ENCODE results near the gene WNT3A.

Gene WNT3A

DNA sequence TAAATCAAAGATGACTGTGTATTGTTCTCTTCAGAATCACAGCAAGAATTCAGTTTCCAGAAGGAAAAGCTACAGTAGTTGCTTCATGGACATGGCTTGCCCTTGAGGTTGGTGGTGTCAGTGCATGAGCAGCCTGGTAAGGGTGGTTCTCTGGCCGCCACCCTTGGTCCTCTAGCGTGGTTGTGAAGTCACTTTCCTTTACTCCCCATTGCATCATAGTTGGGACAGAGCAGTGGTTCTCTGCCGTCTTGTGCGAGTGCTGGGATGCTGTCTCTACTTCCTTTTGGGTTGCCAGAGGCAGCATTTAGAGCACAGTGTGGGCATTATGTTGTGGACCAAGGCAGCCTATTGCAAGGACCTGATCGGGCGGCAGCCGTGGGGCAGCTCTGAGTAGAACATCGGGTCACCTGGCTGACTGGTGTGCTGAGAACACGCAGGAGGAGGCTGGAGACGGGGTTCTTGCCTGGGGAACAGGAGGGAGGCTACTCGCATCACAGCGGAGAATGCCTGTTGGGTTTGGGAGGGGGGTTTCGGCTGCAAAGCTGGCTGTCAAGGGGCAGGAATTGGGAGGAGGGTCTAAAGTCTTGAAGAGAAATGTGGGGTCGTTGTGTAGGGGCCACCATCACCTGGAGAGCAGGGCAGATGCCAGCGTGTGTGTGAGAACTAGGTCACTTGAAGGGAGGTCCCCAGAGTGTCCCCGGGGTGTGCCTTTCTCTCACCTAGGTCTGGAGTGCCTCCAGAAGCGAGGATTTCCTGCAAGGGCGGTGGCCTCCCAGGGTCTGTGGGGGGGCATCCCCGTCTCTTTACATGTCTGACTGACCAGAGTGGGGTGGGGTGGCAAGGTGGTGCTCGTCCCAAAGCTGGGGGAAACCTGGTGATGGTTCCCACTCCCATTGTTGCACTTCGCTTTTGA lies 82.0 kb downstream of the WNT3A start:
- peak; percentile 1 for DNase-seq

DNA sequence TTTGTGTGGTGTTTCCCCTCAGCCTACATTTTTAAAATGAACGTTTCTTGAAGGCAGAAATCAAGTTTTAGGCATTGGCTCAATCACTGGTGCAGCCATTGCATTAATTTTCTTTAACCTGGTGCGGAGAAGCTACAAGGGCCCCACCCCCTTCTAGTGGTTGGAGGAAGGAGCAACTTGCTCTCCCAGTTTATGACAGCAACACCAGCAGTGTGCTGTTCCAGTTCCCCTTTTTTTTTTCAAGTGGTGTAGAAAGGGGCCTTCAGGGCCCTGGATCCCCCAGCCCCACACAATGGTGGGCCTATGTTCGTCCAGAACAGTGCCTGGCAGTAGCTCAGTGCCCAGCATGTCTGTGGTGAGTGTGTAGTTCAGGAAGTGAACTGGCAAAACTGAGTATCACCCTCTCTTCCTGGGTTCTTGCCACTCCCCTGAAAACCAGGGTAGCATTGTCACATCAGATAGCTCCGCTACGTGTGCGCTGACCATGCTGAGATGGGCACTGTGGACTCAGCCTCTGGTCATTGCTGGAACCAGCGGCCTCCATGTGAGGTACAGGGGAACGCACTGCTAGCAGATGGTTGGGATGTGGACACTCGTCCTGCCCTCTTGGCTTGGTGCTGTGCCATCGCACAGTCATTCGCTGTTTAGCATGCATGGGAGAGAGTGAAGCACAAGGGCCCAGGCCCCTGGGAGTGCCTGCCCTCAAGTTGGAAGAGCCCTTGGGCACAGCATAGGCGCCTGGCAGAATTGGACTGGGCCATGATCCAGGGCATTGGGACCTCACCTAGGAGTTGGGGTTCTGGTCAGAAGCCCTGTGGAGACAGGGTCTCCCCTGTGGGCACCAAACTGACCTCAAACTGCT lies 83.0 kb downstream of the WNT3A start:
- DNase-seq, result peak; percentile 1

DNA sequence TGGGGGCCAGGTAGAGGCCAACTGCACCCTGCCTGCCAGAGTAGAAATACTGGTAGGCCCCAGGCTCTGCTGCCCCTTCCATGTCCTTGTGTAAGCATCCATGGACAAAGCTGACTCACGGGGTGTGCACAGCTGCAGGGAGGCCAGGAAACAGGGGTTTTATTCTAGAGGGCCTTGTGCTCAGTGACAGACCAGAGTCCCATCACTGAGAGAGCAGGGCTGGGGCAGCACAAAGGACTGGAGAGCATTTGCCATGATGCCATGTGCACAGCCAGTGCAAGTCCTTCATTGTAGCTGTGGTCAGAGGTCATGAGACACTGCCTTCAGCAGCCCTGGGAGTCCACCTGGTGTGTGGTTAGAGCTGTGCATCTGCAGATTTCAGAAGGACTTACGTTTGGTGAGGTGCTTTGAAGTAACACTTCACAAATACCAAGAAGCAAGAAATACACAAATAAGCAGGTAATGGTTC lies 83.8 kb downstream of the WNT3A start:
- DNase-seq, result peak; percentile 0

DNA sequence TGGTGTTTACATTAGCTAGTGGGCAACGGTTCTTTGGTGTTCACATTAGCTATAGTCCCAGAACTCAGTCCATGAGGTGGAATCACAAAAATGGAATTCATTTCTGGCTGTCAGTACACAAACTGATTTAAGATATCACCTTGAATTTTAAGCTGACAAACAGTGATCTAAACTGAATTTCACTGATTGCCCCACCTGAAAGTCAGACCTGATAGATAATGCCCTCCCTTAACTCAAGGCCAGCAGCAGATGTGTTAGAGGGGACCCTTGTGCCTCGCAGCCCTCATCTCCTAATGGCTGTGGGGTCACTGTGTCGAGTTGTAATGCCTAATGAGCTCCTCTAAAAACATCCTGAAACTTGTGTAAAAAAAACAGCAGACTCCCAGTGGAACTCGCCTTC lies 84.3 kb downstream of the WNT3A start:
- DNase-seq, result no peak

DNA sequence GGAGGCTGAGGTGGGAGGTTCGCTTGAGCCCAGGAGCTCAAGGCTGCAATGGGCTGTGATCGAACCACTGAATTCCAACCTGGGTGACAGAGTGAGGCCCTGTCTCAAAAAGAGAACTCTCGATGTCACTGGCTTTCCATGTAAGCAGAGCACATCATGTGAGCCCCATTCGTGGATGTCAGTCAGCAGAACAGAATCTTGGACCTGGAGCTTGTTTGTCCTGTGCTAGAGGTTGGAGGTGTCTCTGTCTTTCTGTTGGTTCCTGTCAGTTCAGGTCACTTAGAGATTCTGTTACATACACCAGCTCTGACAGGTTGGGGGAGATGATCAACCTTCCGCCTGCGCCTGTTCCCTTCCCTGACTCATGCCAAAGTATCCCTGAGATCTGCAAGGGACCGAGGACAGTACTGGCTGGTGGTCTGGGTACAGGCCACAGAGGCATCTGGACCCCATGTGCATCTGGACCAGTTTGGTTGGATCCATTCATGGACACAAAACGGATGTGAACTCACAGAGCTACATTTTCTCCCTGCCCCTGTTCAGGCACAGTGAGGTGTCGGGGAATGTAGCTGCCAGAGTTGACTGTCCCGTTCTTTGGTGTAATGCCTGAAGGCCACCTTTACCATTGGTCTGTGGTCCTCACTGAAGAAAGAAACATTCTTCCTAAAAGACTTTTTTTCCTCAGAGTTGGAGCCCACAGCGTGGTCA lies 85.7 kb downstream of the WNT3A start:
- no peak for DNase-seq

DNA sequence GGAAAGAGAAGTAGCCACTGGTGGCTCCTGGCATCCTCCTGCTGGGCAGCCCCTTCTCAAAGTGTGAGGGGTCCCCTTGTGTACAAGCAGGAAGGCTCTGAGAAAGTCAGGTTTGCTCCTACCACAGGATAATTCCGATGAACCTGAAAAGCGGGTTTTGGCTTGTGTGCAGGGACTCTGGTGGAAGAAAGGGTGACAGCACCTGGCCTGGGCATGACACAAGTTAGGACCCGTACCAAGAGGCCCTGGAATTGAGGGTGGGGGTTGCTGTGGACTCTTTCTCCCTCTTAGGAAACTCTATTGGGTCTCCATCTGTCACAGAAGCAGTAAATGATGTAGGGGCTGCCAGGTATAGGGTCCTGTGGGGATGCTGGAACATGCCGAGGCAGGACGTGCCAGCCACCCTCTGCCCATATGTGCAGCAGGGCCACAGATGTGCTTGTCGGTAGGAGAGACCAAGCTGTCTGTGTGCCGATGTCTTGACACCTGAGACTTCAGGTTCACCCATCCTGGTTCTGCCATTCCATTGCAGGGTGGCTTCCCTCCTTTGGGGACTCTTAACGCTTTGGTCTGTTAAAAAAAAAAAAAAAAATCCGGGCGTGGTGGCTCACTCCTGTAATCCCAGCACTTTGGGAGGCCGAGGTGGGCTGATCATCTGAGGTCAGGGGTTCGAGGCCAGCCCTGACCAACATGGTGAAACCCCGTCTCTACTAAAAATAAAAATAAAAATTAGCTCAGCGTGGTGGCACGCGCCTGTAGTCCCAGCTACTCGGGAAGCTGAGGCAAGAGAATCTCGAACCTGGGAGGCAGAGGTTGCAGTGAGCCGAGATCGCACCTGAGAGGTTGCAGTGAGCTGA lies 86.5 kb downstream of the WNT3A start:
- no peak for DNase-seq

DNA sequence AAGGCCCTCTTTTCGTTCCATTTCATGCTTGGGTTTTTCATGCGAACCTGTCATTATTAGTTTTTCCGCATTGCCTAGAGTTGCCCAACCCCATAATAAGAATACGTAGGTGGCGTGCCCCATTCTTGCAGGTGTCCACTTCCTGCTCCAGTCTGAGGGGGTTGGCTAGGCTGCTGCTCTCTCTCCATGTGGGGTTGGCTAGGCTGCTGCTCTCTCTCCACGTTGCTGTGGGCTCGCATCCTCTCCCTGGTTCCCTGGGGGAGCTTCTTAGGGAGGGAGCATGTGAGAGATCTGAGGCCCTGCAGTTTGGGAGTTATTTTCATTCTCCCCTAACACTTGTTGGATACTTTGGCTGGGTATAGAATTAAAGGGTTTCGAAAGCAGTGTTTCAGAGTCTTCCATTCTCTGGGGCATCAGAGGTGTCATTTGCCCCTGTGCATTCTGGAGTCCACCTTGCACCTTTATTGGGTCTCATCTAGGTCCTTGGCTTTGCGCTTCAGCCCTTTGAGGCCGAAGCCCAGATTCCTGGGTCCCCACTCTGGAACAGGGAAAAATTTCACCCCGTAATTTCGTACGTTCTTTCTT lies 87.7 kb downstream of the WNT3A start:
- no peak for DNase-seq

DNA sequence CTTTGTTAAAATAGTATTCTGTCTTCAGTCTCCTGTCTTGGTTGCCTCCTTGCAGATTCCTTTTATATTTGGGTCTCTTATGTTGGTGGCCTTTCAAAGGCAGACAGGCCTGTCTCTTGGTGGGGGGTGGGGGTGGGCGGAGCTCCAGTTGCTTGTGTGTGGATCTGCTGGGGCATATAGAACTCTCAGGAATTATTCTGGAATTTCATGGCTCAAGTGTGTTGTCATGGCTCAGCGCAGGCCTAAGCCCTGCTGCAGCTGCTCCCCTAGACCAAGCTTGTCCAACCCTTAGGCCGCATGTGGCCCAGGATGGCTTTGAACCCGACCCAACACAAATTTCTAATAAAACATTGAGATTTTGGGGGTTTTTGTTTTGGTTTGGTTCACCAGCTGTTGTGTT lies 88.4 kb downstream of the WNT3A start:
- DNase-seq, result no peak

DNA sequence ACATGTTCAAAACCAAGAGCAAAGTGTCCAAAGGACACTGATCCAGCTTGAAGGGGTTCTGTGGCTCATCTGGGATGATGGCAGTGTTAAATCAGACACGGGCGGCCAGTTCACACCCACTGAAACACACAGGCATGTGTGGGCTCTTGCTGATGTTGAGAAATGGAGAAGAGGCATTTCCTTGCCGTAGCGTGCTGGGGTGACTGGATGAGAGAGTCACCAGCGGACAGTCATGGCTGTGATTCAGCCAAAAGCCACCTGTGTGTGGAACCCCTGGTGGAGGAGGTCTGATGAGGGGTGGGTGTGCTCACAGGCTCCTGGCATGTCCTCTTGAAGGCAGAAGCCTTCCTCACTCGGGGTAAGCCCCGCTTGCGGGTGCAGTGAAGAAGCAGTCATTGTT lies 89.1 kb downstream of the WNT3A start:
- DNase-seq, result no peak

DNA sequence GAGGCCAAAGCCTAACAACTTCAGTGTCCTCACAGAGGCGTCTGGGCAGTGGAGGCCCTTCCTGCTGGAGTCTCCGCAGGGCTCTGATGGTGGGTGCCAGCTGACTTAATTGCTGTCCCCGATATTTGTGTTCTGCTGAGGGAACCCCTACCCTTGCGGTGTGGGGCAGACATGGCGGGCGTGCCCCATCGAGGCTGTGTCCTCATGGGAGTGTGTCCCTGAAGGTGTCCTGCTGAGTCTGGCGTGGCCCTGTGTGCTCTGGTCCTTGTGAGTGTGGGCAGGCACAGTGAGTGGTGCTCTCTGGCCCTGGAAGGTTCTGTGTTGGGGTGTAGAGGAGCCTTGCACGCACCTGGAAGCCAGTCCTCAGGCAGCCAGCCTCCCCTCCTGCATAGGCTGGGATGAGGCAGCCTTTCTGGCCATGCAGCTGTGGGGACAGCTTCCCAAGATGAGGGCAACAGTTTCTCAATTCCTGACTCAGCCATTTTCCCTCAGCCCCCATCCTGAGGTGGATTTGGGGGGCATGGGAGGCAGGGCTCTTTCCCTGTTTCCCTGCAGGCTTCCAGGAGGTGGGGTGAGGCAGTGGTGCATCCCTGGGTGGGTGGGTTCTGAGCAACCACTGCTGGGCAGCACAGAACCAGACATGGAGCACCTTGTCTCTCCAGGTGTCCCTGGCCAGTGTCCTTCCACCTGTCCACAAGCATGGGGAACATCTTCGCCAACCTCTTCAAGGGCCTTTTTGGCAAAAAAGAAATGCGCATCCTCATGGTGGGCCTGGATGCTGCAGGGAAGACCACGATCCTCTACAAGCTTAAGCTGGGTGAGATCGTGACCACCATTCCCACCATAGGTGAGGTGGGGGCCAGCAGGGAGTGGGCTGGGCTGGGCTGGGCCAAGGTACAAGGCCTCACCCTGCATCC lies 89.9 kb downstream of the WNT3A start:
- no peak for DNase-seq

DNA sequence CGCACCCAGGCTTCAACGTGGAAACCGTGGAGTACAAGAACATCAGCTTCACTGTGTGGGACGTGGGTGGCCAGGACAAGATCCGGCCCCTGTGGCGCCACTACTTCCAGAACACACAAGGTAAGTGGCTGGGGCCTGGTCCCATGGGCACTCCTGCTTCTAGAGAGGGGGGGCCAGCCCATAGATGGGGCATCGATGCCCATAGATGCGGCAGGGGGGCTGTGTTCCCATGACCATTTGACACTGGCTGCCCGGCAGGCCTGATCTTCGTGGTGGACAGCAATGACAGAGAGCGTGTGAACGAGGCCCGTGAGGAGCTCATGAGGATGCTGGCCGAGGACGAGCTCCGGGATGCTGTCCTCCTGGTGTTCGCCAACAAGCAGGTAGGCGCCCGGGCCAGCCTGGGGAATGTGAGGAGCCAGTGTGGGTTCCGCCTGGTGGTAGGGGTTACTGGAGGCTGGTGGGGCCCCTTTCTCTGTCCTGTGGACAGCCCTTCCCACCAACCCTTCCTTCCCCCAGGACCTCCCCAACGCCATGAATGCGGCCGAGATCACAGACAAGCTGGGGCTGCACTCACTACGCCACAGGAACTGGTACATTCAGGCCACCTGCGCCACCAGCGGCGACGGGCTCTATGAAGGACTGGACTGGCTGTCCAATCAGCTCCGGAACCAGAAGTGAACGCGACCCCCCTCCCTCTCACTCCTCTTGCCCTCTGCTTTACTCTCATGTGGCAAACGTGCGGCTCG lies 90.7 kb downstream of the WNT3A start:
- DNase-seq, result no peak

DNA sequence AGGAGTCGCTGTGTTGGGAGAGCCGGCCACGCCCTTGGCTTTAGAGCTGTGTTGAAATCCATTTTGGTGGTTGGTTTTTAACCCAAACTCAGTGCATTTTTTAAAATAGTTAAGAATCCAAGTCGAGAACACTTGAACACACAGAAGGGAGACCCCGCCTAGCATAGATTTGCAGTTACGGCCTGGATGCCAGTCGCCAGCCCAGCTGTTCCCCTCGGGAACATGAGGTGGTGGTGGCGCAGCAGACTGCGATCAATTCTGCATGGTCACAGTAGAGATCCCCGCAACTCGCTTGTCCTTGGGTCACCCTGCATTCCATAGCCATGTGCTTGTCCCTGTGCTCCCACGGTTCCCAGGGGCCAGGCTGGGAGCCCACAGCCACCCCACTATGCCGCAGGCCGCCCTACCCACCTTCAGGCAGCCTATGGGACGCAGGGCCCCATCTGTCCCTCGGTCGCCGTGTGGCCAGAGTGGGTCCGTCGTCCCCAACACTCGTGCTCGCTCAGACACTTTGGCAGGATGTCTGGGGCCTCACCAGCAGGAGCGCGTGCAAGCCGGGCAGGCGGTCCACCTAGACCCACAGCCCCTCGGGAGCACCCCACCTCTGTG lies 91.6 kb downstream of the WNT3A start:
- no peak for DNase-seq

DNA sequence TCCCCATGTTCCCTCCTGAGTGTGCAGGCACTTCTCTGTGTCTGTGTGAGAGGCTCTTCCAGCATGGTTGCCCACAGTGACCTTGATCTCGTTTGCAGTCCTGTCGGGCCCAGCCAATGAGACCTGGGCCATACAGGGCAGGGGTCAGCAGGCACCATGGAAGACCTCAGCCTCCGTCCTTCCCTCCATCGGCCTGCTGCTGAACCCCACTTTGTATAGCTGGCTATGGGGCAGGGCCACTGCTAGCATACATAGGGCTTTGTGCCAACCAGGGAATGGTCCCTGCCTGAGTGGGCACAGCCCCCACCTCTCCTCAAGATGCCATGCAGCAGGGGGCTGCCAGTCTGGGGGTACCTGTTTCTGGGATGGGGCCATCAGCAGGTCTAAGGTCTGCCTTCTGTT lies 92.5 kb downstream of the WNT3A start:
- no peak for DNase-seq

DNA sequence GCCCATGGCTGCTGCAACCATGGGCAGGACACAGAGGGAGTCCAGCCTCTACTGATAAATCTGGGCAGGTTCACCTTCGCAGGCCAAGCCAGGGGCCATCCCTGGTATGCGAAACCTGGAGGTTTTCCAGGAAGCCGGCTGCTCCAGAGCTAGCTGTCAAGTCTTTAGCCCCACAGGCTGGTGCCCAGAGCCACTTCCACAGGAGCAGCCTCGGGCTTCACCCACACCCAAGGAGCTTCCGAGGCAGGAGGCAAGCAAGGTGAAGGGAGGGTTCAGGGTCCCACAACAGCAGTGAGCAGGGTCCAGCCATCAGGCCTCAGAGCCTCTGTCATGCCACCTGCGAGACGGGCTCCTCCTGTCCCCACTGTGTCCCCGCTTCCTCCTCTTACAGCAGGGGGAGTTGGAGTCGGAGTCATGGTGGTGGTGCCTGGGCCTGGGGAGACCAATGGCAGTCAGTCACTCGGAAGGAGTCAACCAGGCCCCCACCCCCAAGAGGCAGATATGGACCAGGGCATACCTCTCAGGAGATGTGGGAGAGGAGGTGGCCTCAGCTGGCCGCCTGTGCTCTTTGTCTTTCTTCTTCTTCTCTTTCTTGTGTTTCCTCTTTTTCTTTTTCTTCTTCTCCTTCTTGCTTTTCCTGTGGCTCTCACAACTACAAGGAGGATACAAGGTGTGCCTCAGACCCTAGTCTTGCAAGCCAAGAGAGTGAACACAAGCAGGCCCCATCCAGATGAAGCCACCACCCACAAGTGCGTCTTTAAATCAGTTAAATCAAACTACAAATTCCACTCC lies 94.2 kb downstream of the WNT3A start:
- DNase-seq, result no peak

DNA sequence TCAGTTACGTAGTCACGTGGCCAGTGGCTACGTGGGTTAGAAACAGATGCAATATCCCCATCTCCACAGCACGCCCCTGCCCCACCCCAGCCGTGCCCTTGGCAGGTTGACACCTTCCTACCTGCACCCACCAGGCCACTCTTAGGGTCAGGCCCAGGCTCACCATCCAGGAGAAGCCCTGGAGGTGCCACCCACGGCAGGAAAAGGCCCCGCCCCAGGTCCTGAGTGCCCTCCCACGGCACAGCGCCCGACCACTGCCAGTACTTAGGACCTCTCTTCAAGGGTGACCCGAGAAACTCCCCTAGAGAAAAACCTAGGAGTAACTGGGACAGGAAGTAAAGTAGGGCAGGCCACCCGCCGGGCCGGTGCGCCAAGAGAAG lies 94.8 kb downstream of the WNT3A start:
- no peak for DNase-seq

DNA sequence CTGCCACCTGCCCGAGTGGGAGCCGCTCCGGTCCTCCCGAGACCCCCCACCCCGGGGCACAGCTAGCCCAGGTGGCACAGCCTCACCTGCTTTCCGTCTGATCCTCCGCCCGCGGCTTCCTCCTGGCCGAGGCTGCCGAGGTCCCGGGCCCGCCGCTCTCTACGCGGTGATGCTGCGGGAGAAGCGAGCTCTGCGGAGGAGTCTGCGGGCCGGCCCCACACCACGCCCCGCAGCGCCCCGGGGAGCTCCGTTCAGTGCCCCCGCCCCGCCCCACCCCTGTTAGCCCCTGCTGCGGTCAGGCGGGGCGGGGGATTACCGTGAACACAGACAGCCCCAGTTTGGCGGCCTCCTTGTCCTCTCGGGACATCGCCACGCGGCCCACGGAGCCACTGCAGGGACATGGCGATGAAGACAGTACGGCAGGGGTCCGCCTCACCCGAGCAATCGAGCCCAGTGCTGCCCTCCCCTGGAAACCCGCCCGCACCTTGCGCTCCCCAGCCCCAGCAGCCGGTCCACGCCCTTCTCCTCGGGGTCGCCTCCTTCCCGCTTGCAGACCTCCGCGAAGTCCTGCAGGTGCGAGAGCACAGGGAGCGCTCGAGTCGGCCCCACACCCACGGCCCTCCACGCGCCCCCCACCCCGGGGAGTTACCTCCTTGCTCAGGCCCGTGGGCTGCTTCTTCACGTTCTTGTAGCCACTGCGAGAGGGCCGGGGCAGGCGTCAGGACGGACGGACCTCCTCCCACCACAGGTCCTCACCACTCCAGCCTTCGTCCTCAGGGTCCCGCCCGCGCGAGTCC lies 95.4 kb downstream of the WNT3A start:
- peak; percentile 62 for DNase-seq

DNA sequence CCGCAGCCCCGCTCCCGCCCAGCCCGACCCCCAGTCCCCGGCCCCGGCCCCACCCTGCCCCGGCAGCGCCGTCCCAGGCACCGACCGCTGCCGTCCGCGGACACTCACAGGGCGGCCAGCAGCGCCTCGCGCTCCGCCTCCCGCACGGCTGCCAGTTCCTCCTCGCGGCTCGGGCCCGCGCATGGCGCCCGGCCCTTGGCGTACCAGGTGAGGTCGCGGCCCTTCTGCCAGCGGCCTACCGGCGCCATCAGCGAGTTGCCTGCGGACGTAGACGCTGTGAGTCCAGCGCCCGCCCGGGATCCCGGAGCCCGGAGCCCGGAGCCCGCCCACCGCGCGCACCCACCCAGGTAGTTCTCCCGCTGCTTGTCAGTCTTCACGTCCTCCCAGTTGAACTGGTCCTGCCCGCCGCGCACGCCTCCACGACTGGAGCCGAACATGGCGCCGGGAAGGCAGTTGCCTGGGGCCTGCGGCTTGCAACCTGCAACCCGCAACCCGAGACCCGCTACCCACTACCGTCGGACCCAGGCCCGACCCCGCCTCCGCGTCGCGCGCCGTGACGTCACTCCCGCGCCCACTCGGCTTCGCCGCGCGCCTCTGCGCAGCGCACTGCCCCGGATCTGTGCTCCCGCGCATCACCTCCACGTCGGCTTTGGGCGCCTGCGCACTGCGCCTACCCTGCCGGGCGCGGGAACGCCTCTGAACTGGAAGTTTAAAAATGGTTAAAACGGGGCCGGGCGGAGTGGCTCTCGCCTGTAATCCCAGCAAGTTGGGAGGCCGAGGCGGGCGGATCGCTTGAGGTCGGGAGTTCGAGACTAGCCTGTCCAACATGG lies 96.2 kb downstream of the WNT3A start, which contains the start of gene C1orf35:
C1orf35 (minus strand) TSS at position 535 of the 830 bp plus-strand sequence; CDS start at position 437, 98 bp downstream.
- peak; percentile 96 for DNase-seq
